HG02885 (cell line): Measurements from ENCODE around the gene FXYD7.
"Not testable (repeated sequence)": the region's sequence is repeated elsewhere in the genome, so short reads cannot be mapped to it uniquely, and the experiment has no call there.

Experiments used
- ATAC-seq: cut with Tn5 transposase; IDR thresholded peaks from one replicate; pipeline ENCODE4 v1.9.1; 2021; ENCODE audit warnings: mild to moderate bottlenecking; ENCODE audit not compliant: unreplicated experiment, poor library complexity

The FXYD7 gene

GRCh38 chr19:35141837-35142605 lies 1.0 kb upstream of the FXYD7 start:
- no peak for ATAC-seq

- no peak for ATAC-seq
Observed at GRCh38 chr19:35142606-35143230, 337 bp upstream of the FXYD7 start.

- ATAC-seq, result no peak
Observed at GRCh38 chr19:35143818-35144217, 763 bp downstream of the FXYD7 start.

GRCh38 chr19:35144259-35144599 lies 1.2 kb downstream of the FXYD7 start:
- ATAC-seq, result no peak

GRCh38 chr19:35144600-35145436 lies 1.8 kb downstream of the FXYD7 start:
- ATAC-seq, result no peak

GRCh38 chr19:35146746-35147459 lies 3.8 kb downstream of the FXYD7 start:
- no peak for ATAC-seq

- ATAC-seq, result no peak
Observed at GRCh38 chr19:35149463-35149862, 6.4 kb downstream of the FXYD7 start.

GRCh38 chr19:35150445-35150844 lies 7.4 kb downstream of the FXYD7 start:
- no peak for ATAC-seq

- no peak for ATAC-seq
Observed at GRCh38 chr19:35151273-35152065, 8.4 kb downstream of the FXYD7 start.

- not testable (repeated sequence) for ATAC-seq
Observed at GRCh38 chr19:35153129-35153522, 10.1 kb downstream of the FXYD7 start.

GRCh38 chr19:35153701-35154524 lies 10.9 kb downstream of the FXYD7 start:
- ATAC-seq, result peak; percentile 45

- ATAC-seq, result no peak
Observed at GRCh38 chr19:35154525-35155406, 11.7 kb downstream of the FXYD7 start, which contains the start of gene FXYD5. FXYD5 (plus strand) TSS chr19:35154735; CDS start chr19:35155551, 816 bp downstream.

GRCh38 chr19:35155441-35155840 lies 12.4 kb downstream of the FXYD7 start:
- no peak for ATAC-seq

GRCh38 chr19:35155981-35156672 lies 13.1 kb downstream of the FXYD7 start:
- no peak for ATAC-seq

GRCh38 chr19:35156673-35157014 lies 13.6 kb downstream of the FXYD7 start:
- ATAC-seq, result no peak

- no peak for ATAC-seq
Observed at GRCh38 chr19:35157431-35157830, 14.4 kb downstream of the FXYD7 start.

- ATAC-seq, result no peak
Observed at GRCh38 chr19:35159606-35160005, 16.6 kb downstream of the FXYD7 start.
